ENCODE results near the gene PLSCR2.
"Not testable (repeated sequence)": the region's sequence is repeated elsewhere in the genome, so short reads cannot be mapped to it uniquely, and the experiment has no call there.

PLSCR2 gene

DNA sequence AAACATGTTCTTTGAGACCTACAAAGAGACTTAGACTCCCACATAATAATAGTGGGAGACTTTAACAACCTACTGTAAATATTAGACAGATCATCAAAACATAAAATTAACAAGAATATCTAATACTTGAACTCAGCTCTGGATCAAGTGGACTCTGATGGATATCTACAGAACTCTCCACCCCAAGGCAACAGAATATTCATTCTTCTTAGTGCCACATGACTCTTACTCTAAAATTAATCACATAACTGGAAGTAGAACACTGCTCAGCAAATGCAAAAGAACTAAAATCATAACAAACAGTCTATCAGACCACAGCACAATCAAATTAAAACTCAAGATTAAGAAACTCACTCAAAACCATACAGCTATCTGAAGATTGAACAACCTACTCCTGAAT lies 15.9 kb upstream of the PLSCR2 start:
- DNase-seq: no peak

DNA sequence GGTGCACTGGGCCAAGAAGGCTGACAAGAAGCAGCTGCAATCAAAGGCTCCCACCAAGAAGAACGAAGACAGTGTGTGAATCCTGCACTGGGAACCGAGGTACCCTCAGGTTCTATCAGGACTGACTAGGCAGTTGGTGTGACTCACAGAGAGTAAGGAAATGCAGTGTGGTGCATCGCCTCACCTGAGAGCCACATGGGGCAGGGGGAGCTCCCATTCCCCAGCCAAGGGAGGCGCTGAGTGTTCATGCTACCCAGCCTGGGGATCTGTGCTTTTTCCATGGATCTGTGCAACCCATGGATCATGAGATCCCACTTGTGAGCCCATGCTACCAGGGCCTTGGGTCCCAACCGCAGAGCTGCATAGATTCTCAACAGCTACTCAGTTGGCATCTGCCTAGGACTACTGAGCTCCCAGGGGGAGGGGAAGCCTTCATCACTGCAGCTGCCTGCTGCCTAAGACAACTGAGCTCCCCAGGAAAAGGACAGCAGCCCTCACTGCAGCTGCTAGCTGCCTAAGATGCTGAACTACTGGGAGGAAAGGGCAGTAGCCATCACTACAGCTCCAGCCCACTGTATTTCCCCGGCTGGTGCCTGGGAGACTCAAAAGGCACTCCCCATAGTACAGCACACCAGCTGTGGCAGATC lies 6.9 kb upstream of the PLSCR2 start:
- no peak for DNase-seq

DNA sequence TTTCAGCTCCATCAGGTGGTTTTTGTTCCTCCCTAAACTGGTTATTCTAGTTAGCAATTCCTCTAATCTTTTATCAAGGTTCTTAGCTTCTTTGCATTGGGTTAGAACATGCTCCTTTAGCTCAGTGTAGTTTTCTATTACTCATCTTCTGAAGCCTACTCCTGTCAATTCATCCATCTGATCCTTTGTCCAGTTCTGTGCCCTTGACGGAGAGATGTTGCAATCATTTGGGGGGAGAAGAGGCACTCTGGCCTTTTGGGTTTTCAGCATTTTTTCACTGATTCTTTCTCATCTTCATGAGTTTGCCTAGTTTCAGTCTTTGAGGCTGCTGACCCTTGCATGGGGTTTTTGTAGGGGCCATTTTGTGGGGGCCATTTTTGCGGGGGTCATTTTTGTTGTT lies 5.6 kb upstream of the PLSCR2 start:
- not testable (repeated sequence) for DNase-seq

DNA sequence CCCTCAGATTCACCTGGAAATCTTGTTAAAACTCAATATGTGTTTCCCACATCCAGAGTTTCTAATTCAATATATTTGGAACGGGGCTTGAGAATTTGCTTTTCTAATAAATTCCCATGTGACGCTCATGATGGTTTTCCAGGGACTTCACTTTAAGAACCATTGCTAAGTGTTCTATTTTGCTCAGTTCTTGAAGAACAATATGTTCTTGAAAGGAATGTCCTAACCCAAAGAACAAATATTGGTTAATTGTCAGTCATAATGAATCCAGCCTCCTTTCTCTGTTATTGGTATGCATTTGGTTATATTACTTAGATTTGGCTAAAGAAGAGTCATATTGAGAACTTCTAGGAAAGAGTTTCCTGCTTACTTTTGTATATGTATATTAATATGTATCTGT lies 4.4 kb upstream of the PLSCR2 start:
- no peak for DNase-seq

DNA sequence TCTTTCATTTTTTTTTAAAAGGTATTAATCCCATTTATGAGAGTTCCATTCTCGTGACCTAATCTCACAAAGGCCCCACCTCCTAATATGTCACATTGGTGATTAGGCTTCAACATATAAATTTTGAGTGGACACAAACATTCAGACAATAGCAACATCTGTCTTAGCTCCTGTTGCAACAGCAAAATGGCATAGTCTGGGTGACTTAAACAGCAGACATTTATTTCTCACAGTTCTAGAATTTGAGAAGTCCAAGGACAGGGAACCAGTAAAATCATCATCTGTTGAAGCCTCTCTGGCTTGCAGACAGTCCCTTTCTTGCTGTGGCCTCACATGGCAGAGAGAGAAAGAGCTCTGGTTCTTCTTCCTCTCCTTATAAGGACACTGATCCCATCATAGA lies 3.2 kb upstream of the PLSCR2 start:
- no peak for DNase-seq

DNA sequence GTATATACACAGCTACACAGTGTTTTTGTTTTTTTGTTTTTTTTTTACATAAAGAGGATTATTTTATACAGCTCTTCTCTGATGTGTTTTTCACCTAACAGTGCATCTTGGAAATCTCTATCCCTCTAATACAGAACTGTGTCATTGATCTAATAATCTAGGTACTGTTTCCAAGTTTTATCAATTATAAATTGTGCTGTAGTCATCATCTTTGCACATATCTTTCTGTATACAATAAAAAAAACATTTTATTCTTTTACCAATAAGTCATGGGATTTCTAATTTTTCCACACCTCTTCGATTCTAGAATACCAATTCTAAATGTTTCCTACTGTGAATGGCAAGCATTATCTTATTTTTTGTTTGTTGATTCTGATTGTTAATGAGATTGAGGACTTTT lies 1.7 kb upstream of the PLSCR2 start:
- no peak for DNase-seq

DNA sequence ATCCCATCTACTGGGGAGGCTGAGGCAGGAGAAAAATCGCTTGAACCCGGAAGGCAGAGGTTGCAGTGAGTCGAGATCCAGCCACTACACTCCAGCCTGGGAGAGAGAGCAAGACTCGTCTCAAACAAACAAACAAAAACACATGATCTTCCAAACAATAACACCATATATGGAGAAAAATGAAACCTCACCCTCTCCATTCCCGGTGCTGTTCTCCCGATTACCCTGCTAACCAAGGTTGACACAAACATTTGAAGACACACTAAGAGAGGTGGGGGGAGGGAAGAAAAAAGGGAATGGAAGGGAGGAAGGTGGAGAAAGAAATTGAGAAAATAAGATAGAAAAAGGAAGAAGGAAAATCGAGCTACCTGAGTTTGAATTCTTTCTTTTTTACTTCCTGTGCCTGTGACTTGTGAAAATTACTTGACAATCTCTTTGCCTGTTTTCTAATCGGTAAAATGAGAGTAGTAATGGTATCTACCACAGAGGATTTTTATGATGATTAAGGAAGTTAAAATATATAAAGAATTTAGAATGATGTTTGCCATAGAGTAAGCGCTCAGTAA lies 1.1 kb upstream of the PLSCR2 start:
- no peak for DNase-seq

DNA sequence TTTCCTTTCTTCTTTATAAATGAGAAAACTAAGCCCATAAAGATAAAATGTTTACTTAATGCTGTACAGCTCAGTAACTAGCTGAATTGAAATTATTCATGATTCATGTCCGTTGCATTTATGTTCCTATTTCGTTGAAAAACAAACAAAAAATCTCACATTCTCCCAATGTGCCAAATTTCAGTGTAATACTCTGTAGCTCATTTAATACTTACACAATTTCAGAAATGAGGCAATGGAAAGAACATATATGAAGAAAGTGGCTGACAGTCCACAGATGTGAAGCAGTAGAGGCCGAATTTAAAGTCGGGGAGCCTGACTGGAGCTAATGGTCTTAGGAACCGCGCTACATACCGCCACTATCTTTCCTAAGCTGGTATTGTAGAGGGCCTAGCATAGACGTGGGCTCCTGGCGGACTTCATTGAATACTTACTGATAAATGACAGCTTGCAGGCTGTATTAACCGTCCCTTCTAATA lies 651 bp downstream of the PLSCR2 start:
- peak; percentile 44 for DNase-seq

DNA sequence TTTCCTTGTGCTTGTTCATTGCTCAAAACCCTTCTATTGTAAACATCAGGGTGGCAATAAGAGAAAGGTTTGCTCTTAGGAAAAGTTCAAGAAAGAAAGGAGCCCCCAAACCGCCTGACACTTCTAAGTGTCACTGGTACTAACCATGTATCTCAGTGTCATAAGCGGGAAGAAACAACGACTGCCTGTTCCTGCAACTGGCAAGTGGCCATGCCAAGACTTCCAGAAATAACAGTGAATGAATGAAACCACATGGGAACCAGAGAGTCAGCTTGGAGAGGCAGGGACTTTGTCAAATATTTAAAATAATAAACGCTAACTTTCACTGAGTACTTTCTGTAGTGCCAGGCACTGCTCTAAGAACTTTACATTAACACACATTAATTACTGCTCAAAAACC lies 1.1 kb downstream of the PLSCR2 start:
- DNase-seq: peak; percentile 60

DNA sequence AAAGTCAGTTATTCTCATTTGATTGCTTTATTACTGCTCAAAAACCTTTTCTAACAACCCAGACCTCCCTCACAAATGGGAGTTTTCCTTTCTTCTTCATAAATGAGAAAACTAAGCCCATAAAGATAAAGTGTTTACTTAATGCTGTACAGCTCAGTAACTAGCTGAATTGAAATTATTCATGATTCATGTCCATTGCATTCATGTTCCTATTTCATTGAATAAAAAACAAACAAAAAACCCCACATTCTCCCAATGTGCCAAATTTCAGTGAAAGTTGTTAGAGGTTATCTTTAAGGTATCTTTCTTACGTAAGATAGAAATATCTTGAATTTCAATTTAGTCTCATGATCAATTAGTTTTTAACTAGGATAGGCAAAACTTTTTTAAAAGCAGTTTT lies 2.8 kb downstream of the PLSCR2 start:
- peak; percentile 22 for DNase-seq

DNA sequence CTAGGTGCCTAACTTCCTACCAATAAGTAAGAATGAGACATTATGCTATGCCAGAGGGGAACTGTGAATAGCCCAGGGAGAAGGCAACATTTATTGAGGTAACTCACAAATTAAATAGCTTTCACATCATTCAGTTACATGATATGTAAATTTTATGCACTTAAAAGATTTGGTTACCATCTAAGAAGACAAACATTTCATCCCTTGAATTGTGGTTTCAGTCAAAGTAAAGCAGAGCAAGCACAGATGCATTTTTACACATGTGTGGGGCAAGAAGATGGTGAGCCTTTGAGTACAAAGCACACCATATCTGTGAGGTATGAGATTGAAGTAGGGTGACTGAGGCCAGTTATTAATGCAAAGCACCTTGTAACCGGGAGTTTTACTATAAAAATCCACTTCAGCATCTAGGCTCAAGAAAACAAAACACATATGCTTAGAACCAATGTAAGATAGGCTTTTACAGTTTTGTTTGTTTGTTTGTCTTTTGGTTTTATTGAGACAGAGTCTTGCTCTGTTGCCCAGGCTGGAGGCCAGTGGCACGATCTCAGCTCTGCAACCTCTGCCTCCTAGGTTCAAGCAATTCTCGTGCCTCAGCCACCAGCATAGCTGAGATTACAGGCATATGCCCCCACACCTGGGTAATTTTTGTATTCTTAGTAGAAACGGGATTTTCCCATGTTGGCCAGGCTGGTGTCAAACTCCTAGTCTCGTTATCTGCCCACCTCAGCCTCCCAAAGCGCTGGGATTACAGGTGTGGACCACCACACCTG lies 3.5 kb downstream of the PLSCR2 start:
- DNase-seq: no peak

DNA sequence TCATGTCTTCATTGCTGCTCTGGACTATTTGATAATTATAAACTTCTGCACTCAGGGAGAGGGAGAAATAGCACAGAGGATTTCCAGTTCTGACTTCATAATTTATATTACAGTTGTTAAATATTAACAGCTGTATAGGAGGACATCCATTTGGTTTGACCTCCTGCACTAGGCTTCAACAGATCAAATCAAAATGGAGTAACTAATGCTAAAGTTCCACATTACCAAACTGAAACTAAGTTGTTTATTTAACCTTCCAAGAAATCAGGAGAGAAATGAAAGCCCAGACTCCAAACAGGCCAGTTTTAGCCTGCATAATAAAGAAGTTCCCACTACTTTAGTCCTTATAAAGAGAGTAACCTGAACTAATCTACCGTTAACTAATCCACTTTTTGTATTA lies 4.6 kb downstream of the PLSCR2 start:
- DNase-seq: no peak

DNA sequence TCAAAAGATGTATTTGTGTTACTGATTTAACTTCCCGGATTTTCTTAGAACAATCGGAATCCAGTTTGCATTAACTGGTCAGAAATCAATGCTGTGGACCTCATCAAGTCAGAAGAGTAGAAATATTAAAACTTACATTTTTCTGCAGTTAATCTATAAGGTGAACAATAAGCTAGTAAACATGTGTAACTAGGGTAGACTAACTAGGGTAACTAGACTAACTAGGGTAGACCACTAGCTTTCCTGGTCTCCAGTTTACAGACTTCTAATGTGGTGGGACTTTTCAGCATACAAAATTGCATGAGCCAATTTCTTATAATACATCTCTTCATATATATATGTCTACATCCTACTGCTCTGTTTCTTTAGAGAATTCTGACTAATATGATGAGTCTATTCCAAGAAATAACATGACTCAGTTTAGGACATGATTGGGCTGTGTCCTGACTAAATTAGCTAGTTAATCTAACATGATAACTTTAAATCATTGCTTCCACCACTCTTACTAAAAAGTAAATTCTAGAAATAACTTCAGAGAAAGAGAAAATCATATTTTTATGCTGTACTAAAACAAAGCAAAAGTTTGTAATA lies 5.3 kb downstream of the PLSCR2 start:
- peak; percentile 41 for DNase-seq

DNA sequence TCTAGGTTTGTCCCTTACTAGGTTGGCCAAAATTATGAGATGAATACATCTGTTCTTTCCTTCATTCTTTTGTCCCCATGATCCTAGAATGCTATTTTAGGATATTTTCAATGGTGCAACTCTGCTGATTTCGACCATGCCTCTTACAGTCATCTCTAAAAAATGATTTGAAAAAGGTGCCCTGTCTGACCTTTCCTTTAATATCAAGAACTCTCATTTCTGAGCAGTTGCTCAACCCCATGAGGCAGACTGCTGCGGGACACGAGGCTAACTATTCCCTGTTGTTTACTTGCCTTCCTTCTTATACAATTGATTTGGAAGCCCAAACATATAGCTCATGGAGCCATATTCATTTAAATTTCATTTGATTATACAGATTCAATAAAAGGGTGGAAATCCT lies 14.6 kb downstream of the PLSCR2 start:
- no peak for DNase-seq

DNA sequence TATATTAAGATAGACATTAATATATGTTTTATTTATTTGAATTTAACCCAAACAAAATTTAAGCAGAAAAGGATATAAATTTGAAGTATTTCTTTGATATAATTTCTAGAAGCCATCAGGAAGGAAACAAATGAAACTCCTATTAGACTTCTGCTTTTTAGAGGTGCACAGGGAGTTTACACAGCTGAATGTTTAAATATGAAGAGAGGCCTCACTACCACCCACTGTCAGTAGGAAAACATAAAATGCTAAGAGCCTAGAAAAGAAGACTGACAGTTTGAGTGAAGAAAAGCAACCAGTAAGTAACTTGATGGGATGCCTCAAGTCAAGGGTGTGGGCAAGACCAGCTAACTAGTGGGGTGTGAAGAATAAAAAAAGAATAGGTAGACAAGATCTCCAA lies 19.7 kb downstream of the PLSCR2 start:
- no peak for DNase-seq

DNA sequence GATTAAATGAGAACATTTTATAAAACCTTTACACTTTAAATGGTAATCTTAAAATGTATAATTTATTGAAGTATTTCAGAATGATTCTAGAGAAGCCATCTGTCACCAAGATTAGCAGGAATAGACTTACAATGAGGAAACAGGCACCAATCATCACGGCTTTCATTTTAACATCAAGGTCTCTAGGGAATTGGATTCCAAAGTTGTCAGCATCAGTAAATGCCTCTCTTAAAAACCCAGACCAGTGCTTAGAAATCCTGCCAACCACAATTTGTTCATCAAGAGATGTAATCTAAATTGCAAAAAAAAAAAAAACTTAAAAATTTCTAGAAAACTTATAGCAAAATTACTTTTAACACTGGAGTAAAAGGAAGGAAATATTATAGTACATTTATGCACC lies 20.3 kb downstream of the PLSCR2 start:
- peak; percentile 29 for DNase-seq

DNA sequence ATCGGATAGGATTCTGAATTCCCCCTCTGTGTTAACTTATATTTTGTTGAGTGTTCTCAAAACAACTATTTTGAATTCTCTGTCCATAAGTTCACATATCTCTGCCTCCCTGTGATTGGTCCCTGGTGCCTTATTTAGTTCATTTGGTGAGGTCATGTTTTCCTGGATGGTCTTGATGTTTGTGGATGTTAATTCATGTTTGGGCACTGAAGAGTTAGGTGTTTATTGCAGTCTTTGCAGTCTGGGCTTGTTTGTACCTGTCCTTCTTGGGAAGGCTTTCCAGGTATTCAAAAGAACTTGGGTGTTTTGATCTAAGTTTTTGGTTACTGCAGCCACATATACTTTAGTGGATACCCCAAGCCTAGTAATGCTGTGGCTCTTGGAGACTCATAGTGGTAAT lies 23.3 kb downstream of the PLSCR2 start:
- no peak for DNase-seq

DNA sequence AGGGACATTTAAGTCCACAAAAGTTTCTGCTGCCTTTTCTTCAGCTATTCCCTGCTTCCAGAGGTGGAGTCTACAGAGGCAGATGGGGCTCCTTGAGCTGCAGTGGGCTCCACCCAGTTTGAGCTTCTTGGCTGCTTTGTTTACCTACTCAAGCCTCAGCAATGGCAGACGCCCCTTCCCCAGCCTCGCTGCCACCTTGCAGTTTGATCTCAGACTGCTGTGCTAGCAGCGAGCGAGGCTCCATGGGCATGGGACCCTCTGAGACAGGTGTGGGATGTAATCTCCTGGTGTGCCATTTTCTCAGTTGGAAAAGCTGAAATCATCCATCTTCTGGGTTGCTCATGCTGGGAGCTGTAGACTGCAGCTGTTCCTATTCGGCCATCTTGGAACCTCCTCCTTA lies 29.1 kb downstream of the PLSCR2 start:
- not testable (repeated sequence) for DNase-seq

DNA sequence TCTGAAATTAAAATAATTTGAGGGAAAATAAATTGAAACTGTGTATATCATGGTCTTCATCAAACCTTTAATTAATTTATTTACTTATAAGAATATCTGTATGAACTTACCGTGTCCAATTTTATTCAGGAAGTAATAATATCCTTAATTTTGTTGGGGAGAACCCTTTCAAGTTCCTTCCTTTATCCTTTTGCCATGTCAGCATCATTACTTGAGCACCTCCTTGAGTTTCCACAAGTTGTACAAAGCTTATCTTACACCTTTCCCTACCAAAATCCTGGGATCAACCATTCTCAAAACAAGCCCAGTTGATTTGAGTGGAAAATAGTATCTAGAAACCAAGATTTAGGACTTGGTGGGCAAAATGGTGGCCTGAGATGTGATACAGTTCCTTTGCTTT lies 37.3 kb downstream of the PLSCR2 start:
- no peak for DNase-seq

DNA sequence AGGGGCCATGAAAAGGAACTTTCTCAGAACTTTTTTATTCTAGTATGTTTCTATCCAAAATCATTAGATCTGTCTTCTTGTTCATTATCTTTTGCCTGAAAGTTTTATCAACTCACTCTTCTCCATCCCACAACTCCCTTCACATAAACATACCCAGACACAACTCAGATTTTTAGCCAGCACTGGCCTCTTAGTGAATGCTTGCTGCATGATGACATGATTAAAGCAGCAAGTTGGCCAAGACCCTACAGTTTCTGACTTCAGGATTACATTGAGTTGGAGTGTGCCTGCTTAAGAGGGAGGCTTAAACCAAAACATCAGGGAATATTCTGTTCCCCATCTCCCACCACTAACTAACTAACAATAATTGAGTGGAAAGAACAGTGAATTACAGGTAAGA lies 38.1 kb downstream of the PLSCR2 start:
- DNase-seq: peak; percentile 12

DNA sequence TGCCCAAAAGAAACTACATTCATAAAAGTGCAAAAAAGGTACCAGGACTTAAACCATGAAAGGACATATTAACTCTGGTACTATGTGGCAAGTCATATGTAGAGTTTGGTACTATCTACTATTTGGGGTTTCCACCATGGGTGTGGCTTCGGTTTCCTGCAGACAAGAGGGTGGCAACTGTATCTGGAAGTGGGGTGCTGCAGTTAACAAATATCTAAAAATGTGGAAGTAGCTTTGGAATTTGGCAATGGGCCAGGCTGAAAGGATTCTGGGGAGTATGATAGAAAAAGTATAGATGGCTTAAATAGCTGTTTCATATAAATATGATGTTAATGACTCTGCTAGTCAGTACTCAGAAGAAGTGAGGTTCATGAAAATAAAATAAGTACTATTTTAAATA lies 44.0 kb downstream of the PLSCR2 start:
- no peak for DNase-seq

DNA sequence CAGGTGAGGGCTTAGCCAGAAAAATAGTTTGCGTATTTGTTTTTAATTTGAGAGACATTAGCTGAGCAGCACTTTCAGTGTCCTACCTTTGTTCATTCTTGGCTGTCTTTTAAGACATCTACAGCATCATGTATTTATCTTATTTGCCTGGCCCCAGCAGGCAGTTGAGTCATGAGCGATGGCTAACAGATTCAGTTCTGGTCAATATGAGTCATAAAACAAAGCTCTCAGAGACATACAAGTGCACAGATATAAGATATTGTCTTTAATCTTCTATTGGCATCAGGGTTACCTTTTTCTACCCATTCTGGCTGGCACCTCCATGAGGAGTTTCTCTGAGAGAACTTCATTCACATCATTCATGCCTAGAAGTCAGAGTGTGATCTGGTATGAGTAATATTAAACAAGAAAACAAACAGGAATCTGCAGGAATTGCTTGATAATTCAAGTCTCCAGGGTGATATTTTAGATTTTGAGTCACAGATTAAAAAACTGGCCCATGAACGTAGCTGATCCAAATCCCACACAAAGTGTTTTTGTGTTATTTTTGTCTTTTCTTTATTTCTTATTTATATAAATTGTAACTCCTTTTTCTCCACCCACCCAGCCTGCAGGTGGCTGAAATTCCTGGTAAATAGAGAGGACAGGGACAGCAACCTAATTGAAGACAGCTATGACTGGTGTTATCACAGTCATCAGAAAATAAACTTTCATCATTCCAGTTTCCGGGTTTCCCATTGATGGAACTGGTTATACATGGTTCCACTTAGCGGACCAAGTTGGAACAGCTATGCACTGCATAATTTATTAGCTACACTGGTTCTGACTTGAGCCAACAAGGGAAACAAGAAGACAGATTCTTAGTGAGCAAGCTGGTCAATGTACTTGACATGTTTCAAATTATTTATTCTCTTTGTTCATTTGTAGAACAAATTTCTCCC lies 47.3 kb downstream of the PLSCR2 start:
- DNase-seq: peak; percentile 59

DNA sequence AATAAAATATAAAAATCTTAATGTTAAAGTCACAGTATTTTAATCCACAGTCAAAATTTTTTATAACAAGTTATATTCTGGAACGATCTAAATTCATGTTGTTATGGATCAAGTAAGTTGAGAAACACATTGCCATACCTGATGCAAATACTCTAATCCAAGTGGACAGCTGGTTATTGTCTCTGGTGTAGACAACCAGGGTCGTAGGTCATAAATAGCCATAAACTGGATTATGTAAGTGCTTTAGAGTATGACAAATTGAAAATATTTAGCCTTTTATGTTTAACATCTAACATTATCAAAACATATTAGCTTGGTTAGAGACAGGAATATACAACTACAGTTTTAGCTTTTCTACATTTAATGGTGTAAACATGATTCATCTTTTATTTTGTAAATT lies 53.0 kb downstream of the PLSCR2 start:
- DNase-seq: no peak
